ENCODE data around the gene UBE4A. TPM values are rescaled to one million over a fixed set of nuclear protein-coding genes. Genes with fewer than 3 reads are reported as not detected.

Gene UBE4A
- total RNA-seq, 2 experiments from 2014 or later, result 44.2 to 50.7 TPM

DNA sequence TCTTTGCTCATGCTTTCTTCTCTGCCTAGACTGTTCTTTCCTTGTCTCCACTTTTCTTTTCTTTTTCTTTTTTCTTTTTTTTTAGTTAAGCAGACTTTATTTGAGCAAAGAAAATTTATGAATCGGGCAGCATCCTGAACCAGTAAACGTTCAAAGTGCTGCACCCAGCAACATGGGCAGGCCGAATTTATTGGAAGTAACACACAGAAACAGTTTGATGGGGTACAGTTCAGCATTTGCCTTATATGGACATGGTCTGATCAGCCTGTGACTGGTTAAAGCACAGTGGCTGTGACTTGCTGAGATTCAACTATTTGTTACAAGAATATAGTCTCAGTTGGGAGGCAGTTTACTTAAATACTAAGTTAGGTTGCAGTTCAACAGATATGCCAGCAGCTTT lies 38.9 kb upstream of the UBE4A start:
- Mint-ChIP-seq H3K27ac (no peak overlapping the region), H3K4me3 (no peak overlapping the region), H3K27me3 (no peaks in the 10 kb centered on the region), H3K4me1 (peaks cover 72% of the 10 kb centered on the region), H3K36me3 (ENCODE audit: low read depth) (peaks cover 35% of the 10 kb centered on the region), H3K9me3 (ENCODE audit: low read depth) (peaks cover 2% of the 10 kb centered on the region)
- no peak for ATAC-seq
- DNase-seq, result no peak
- POLR2A ChIA-PET, result interaction anchor here (0.7 kb wide), 1 partner anchor 694 kb away, joined by 3 read pairs; no protein-coding TSS in a partner anchor
- CTCF ChIA-PET, result interaction anchor here (0.6 to 0.9 kb wide), 2 partner anchors 121 to 589 kb away, joined by 3 read pairs; no protein-coding TSS in a partner anchor
- intact Hi-C loops (cut with DNase I, micrococcal nuclease), result no loop called here

DNA sequence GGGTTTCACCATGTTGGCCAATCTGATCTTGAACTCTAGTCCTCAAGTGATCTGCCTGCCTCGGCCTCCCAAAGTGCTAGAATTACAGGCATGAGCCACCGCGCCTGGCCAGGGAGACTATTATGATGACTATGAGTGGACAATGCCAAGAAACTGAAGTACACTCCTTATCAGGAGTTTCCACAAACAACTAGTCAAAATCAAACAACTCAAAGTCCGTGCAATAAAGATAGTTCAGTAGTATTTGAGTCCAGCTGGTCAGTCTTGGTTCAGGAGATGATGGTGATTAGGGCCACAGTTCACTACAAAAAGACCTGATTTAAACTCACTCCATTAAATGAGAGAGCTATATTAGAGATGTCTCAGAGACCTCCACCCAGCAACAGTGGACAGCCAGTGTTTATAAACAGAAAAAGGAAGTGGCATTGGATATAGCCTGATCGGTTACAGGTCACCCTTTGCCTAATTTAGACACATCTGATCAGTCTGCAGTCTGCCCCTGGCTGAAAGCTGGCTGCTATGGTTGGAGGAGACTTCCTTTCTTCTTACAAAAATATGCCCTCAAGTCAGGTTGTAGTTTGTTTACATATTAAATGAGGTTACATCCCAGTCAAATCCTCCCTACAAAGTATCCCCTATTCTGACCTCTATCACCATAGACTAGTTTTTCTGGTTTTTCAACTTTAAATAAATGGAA lies 37.9 kb upstream of the UBE4A start:
- no peak for DNase-seq
- POLR2A ChIA-PET, result no interaction called here
- no peak overlapping the region for H3K27ac Mint-ChIP-seq
- H3K4me1 Mint-ChIP-seq, result peaks cover 63% of the 10 kb centered on the region
- CTCF ChIA-PET, result interaction anchor here (0.6 to 1.1 kb wide), 3 partner anchors 122 to 1155 kb away, joined by 3 read pairs; no protein-coding TSS in a partner anchor
- H3K36me3 Mint-ChIP-seq (ENCODE audit: low read depth), result peaks cover 32% of the 10 kb centered on the region
- no peaks in the 10 kb centered on the region for H3K27me3 Mint-ChIP-seq
- no peak for ATAC-seq
- intact Hi-C loops (cut with DNase I, micrococcal nuclease), result no loop called here
- H3K9me3 Mint-ChIP-seq (ENCODE audit: low read depth), result peaks cover 2% of the 10 kb centered on the region
- no peak overlapping the region for H3K4me3 Mint-ChIP-seq

DNA sequence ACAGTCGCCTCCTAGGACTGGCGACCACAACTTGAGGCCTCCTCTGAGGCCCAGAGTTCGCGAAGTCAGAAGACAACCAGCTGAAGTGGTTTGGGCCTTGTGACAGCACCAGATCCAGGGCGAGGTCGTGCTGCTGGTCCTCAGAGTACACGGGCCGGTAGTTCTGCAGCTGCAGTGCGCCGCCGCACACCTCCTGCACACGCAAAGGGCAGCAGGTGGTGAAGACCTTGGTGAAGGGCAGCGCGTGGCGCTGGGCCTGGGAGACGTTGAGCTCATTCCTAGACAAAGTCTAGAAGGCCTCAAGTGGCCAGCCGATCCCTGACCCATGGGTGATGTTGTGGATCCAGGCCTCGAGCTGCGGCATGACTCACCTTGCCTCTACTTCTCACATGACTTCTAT lies 36.7 kb upstream of the UBE4A start:
- DNase-seq, result no peak
- H3K27me3 Mint-ChIP-seq, result no peaks in the 10 kb centered on the region
- CTCF ChIA-PET, result interaction anchor here (1.7 kb wide), 2 partner anchors 8 to 151 kb away, joined by 3 to 5 read pairs; no protein-coding TSS in a partner anchor
- POLR2A ChIA-PET, result no interaction called here
- H3K4me3 Mint-ChIP-seq, result no peak overlapping the region
- ATAC-seq, result no peak
- peaks cover 24% of the 10 kb centered on the region for H3K36me3 Mint-ChIP-seq (ENCODE audit: low read depth)
- intact Hi-C loops (cut with DNase I, micrococcal nuclease), result no loop called here
- H3K27ac Mint-ChIP-seq, result no peak overlapping the region
- peaks cover 53% of the 10 kb centered on the region for H3K4me1 Mint-ChIP-seq
- peaks cover 2% of the 10 kb centered on the region for H3K9me3 Mint-ChIP-seq (ENCODE audit: low read depth)

DNA sequence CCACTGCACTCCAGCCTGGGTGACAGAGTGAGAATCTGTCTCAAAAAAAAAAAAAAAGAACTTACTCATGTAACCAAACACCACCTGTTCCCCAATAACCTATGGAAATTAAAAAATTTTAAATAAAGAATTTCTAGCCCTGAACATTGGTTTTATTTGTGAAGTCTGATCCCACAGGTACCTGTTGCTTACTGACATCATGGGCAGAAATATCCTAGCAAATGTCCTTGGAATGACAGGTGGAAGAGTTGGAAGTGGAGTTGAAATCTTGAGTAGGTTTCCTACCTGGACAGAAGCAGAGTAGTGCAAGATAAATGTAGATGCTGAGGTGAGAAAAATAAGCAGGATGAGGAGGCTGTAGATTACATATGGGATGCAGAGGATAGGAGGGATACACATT lies 34.1 kb upstream of the UBE4A start:
- H3K4me3 Mint-ChIP-seq, result no peak overlapping the region
- H3K4me1 Mint-ChIP-seq, result peaks cover 32% of the 10 kb centered on the region
- no peak for DNase-seq
- peaks cover 16% of the 10 kb centered on the region for H3K36me3 Mint-ChIP-seq (ENCODE audit: low read depth)
- ChIA-PET POLR2A (no interaction called here), CTCF (no interaction called here)
- H3K27ac Mint-ChIP-seq, result no peak overlapping the region
- no peak for ATAC-seq
- H3K9me3 Mint-ChIP-seq (ENCODE audit: low read depth), result no peaks in the 10 kb centered on the region
- intact Hi-C loops (cut with DNase I, micrococcal nuclease), result no loop called here
- no peaks in the 10 kb centered on the region for H3K27me3 Mint-ChIP-seq

DNA sequence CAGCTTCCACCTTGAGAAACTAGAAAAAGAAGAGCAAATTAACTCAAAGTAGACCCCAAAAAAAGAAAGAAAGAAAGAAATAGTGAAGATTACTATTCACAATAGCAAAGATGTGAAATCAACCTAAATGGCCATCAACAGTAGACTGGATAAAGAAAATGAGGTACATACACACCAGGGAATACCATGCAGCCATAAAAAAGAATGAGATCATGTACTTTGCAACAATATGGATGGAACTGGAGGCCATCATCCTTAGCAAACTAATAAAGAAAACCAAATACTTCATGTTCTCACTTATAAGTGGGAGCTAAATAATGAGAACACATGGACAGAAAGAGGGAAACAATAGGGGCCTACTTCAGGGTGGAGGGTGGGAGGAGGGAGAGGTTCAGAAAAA lies 30.7 kb upstream of the UBE4A start:
- intact Hi-C loops (cut with DNase I, micrococcal nuclease), result no loop called here
- no peak for DNase-seq
- POLR2A ChIA-PET, result no interaction called here
- H3K27me3 Mint-ChIP-seq, result no peaks in the 10 kb centered on the region
- no peak for ATAC-seq
- H3K9me3 Mint-ChIP-seq (ENCODE audit: low read depth), result no peaks in the 10 kb centered on the region
- CTCF ChIA-PET, result no interaction called here
- peaks cover 15% of the 10 kb centered on the region for H3K4me1 Mint-ChIP-seq
- H3K27ac Mint-ChIP-seq, result no peak overlapping the region
- peaks cover 9% of the 10 kb centered on the region for H3K36me3 Mint-ChIP-seq (ENCODE audit: low read depth)
- H3K4me3 Mint-ChIP-seq, result no peak overlapping the region

DNA sequence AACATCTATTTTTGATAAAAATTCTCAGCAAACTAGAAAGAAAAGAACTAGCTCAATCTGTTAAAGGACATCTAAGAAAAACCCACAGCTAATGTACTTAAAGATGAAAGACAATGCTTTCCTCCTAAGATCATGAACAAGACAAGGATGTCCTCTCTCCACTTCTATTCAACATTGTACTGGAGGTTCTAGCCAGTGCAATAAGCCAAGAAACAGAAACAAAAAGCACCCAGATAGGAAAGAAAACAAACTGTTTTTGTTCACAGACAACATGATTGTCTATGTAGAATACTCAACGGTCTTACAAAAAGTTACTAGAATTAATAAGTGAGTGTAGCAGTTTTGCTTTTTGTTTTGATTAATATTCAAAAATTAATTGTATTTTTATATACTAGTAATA lies 24.7 kb upstream of the UBE4A start:
- DNase-seq, result no peak
- peak; percentile 16 for ATAC-seq
- CTCF ChIA-PET, result interaction anchor here (1.4 kb wide), 1 partner anchor 10 kb away, joined by 3 read pairs; no protein-coding TSS in a partner anchor
- no peaks in the 10 kb centered on the region for H3K9me3 Mint-ChIP-seq (ENCODE audit: low read depth)
- no peaks in the 10 kb centered on the region for H3K27me3 Mint-ChIP-seq
- peak overlapping the region; percentile 57 for H3K4me3 Mint-ChIP-seq
- peak overlapping the region; percentile 97 for H3K27ac Mint-ChIP-seq
- POLR2A ChIA-PET, result no interaction called here
- H3K36me3 Mint-ChIP-seq (ENCODE audit: low read depth), result peaks cover 36% of the 10 kb centered on the region
- intact Hi-C loops (cut with DNase I, micrococcal nuclease), result no loop called here
- peaks cover 48% of the 10 kb centered on the region for H3K4me1 Mint-ChIP-seq

DNA sequence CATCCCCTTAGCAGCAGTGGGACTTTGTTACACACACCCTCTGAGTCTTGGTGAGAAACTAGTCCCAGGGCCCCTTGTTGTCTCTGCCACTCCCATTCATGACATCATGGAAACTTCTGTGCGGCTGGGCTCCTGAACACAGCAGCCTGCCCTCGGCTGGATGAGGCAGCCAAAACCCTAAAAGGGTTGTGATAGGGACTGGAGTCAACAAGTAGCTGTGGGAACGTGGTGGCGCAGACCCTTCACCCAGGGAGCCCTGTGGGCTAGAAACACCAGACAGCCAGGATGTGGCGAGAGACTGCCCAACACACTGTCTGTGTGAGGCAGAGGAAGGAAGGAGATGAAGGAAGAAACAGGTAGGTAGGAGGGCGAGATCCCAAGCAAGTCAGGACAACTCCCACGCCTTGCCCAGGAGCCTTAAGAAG lies 20.8 kb upstream of the UBE4A start:
- Mint-ChIP-seq H3K4me1 (peaks cover 45% of the 10 kb centered on the region), H3K9me3 (ENCODE audit: low read depth) (no peaks in the 10 kb centered on the region), H3K4me3 (peak overlapping the region; percentile 83), H3K27me3 (no peaks in the 10 kb centered on the region), H3K27ac (peak overlapping the region; percentile 100), H3K36me3 (ENCODE audit: low read depth) (peaks cover 55% of the 10 kb centered on the region)
- peak; percentile 94 for DNase-seq
- peak; percentile 63 for ATAC-seq
- intact Hi-C loops (cut with DNase I, micrococcal nuclease), result loop anchor here (1.0 to 2.0 kb wide), 4 partner anchors 29 to 234 kb away; partner anchors contain the start of genes ARCN1 (in 1 of the 2) and CD3E (in 1 of the 2)
- ChIA-PET CTCF (interaction anchor here (0.8 to 2.2 kb wide), 10 partner anchors 9 to 140 kb away, joined by 3 to 11 read pairs (median 4); no protein-coding TSS in a partner anchor), POLR2A (interaction anchor here (0.7 to 1.4 kb wide), 5 partner anchors 30 to 122 kb away, joined by 3 to 6 read pairs (median 4); partner anchors contain the start of gene CD3E)

DNA sequence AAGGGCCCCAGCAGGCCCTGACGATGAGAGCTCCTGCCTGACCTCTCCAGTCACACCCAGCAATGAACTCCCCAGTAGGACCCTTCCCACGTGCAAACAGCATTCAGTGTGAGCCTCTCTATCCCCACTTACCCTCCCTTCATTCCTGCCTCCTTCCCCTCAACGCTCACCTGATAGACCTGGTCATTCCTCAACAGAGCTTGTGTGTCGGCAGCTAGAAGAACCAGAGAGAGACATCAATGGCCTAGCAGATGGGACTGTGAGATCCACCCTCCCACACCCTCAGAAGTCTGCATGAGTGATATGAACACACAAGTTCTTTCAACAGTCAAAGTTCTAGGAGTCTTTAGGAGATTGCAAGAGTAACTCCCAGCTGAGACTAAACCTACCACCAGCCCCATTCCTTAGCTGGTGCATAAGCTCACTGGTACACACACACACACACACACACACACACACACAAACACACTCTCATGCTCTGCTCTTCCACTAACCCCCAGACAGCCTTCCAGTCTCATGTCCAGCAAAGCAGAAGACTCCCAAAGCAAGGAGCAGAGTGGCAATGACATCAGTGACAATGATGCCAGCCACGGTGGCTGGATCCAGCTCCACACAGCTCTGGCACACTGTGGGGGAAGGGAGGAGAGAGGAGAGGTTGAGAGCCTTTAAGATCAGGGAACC lies 20.0 kb upstream of the UBE4A start:
- Mint-ChIP-seq H3K27me3 (no peaks in the 10 kb centered on the region), H3K27ac (peak overlapping the region; percentile 100), H3K36me3 (ENCODE audit: low read depth) (peaks cover 55% of the 10 kb centered on the region), H3K4me3 (peak overlapping the region; percentile 83), H3K9me3 (ENCODE audit: low read depth) (no peaks in the 10 kb centered on the region), H3K4me1 (peaks cover 45% of the 10 kb centered on the region)
- DNase-seq (peak; percentile 50), ATAC-seq (no peak)
- intact Hi-C loops (cut with DNase I, micrococcal nuclease), result loop anchor here (1.0 to 2.0 kb wide), 2 partner anchors 30 to 107 kb away; no protein-coding TSS in a partner anchor
- CTCF ChIA-PET, result interaction anchor here (0.8 to 2.4 kb wide), 9 partner anchors 8 to 140 kb away, joined by 3 to 11 read pairs (median 4); no protein-coding TSS in a partner anchor
- POLR2A ChIA-PET, result interaction anchor here (0.7 to 1.4 kb wide), 6 partner anchors 31 to 123 kb away, joined by 3 to 6 read pairs (median 4); partner anchors contain the start of gene CD3E

DNA sequence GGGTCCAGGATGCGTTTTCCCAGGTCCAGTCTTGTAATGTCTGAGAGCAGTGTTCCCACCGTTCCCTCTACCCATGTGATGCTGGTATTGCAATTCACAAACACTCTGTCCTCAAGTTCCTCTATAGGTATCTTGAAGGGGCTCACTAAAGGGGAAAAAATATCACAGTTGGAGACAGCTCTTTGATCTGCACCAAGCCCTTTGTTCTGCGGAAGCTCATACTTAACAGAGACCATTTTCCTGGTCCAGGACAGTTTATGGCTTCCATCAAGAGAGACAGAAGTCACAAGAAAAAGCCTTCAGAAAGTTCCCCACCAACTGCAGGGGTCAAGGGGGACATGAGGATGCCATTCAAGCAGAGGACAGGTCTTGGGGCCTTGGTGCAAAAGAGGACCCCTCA lies 19.0 kb upstream of the UBE4A start:
- H3K4me1 Mint-ChIP-seq, result peaks cover 42% of the 10 kb centered on the region
- H3K27ac Mint-ChIP-seq, result peak overlapping the region; percentile 100
- H3K4me3 Mint-ChIP-seq, result peak overlapping the region; percentile 83
- intact Hi-C loops (cut with DNase I, micrococcal nuclease), result loop anchor here (5.0 kb wide), 2 partner anchors 98 to 587 kb away; partner anchors contain the start of gene BCL9L (in 1 of the 2)
- ATAC-seq (no peak), DNase-seq (no peak)
- no peaks in the 10 kb centered on the region for H3K27me3 Mint-ChIP-seq
- no peaks in the 10 kb centered on the region for H3K9me3 Mint-ChIP-seq (ENCODE audit: low read depth)
- H3K36me3 Mint-ChIP-seq (ENCODE audit: low read depth), result peaks cover 59% of the 10 kb centered on the region
- ChIA-PET POLR2A (interaction anchor here (1.1 to 3.8 kb wide), 2 partner anchors 36 to 116 kb away, joined by 3 to 23 read pairs; partner anchors contain the start of gene CD3E), CTCF (interaction anchor here (0.8 to 2.4 kb wide), 4 partner anchors 12 to 141 kb away, joined by 3 to 11 read pairs (median 8); no protein-coding TSS in a partner anchor)

DNA sequence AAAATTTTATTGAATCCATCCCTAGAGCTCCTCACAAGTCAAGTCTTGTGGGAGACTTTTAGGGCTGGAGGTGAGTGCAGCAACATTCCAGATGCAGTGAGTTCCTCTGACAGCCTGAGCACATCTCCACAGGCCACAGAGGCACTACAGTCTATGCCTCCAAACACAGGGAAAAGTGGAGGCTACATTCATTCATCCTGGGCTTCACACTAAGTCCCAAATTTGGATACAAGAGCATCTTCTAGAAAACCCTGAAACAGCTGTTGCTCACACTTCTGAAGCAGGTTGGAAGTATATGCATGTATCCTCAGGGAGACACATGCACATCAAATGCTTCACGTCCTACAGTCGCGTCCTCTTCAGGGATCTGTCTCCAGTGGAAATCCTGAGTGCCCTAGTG lies 18.1 kb upstream of the UBE4A start:
- no peak for DNase-seq
- Mint-ChIP-seq H3K27me3 (no peaks in the 10 kb centered on the region), H3K9me3 (ENCODE audit: low read depth) (no peaks in the 10 kb centered on the region), H3K4me3 (peak overlapping the region; percentile 83), H3K4me1 (peaks cover 45% of the 10 kb centered on the region), H3K27ac (peak overlapping the region; percentile 100), H3K36me3 (ENCODE audit: low read depth) (peaks cover 64% of the 10 kb centered on the region)
- POLR2A ChIA-PET, result interaction anchor here (3.8 kb wide), 1 partner anchor 37 kb away, joined by 23 read pairs; the partner anchor contains the start of gene CD3E
- no peak for ATAC-seq
- intact Hi-C loops (cut with DNase I, micrococcal nuclease), result loop anchor here (5.0 kb wide), 2 partner anchors 99 to 586 kb away; partner anchors contain the start of gene BCL9L (in 1 of the 2)
- CTCF ChIA-PET, result interaction anchor here (0.7 to 2.4 kb wide), 6 partner anchors 11 to 143 kb away, joined by 4 to 15 read pairs (median 8); no protein-coding TSS in a partner anchor

Measured in activated CD4-positive, alpha-beta T cell treated with anti-CD3 and anti-CD28 coated beads for 36 hours (primary cell).